HepG2 (cell line): ENCODE results near the gene NPB. TPM values are rescaled to one million over a fixed set of nuclear protein-coding genes. Genes with fewer than 3 reads are reported as not detected.

Experiments
- CAMTA2 ChIP-seq: sonication (generic); formaldehyde crosslinking; IDR thresholded peaks from 2 replicates; pipeline ENCODE4 v1.4.0; 2020; ENCODE audit warnings: mild to moderate bottlenecking, missing genetic modification reagents, borderline replicate concordance
- EP300 ChIP-seq, 3 experiments: sonication (generic) in 1 of 3; formaldehyde crosslinking in 1 of 3; IDR thresholded peaks; 2 replicates each; pipeline versions ENCODE4 v1.5.1 to v1.6.1; 2011 to 2020; ENCODE audit warnings: low read depth in 2 of 3, low read length in 2 of 3, borderline replicate concordance in 1 of 3, improper control_type of control experiment in 1 of 3, mild to moderate bottlenecking in 1 of 3, missing genetic modification reagents in 1 of 3, moderate library complexity in 1 of 3
- GLI4 ChIP-seq: sonication (generic); formaldehyde crosslinking; IDR thresholded peaks from 2 replicates; pipeline ENCODE4 v1.5.1; 2020; ENCODE audit warnings: missing genetic modification reagents, mild to moderate bottlenecking, moderate library complexity, borderline replicate concordance
- HNRNPUL1 ChIP-seq: fragments of 200-400 bp; formaldehyde crosslinking; IDR thresholded peaks from 2 replicates; pipeline ENCODE4 v1.6.1; 2017; ENCODE audit warnings: low read depth, mild to moderate bottlenecking, low read length, moderate library complexity
- ISX ChIP-seq: sonication (generic); formaldehyde crosslinking; conservative IDR thresholded peaks from 2 replicates; pipeline ENCODE4 v1.5.0; 2020; ENCODE audit warnings: missing genetic modification reagents
- MEIS2 ChIP-seq: sonication (generic); formaldehyde crosslinking; IDR thresholded peaks from 2 replicates; pipeline ENCODE4 v1.9.0; 2021; ENCODE audit warnings: mild to moderate bottlenecking, missing genetic modification reagents
- NFRKB ChIP-seq: fragments of 450-650 bp; IDR thresholded peaks from 2 replicates; pipeline ENCODE4 v1.6.1; 2017
- PHB2 ChIP-seq: fragments of 450-650 bp; IDR thresholded peaks from 2 replicates; pipeline ENCODE4 v1.6.1; 2018; ENCODE audit not compliant: partially characterized antibody
- PLRG1 ChIP-seq: fragments of 450-650 bp; conservative IDR thresholded peaks from 2 replicates; pipeline ENCODE4 v1.6.1; 2016
- RXRA ChIP-seq: sonication (generic); formaldehyde crosslinking; IDR thresholded peaks from 2 replicates; pipeline ENCODE4 v1.5.1; 2020; ENCODE audit warnings: missing genetic modification reagents
- SALL1 ChIP-seq: sonication (generic); formaldehyde crosslinking; IDR thresholded peaks from 2 replicates; pipeline ENCODE4 v1.8.0; 2022; ENCODE audit warnings: mild to moderate bottlenecking, missing genetic modification reagents
- SIN3B ChIP-seq: fragments of 150-350 bp; IDR thresholded peaks from 2 replicates; pipeline ENCODE4 v1.6.1; 2014; ENCODE audit warnings: low read length
- TGIF2 ChIP-seq: IDR thresholded peaks from 2 replicates; pipeline ENCODE4 v1.6.1; 2016; ENCODE audit warnings: control low read depth, missing compliant biosample characterization
- TMF1 ChIP-seq: sonication (generic); formaldehyde crosslinking; IDR thresholded peaks from 2 replicates; pipeline ENCODE4 v1.8.1; 2022; ENCODE audit warnings: low read depth, missing genetic modification reagents
- ZNF230 ChIP-seq: sonication (generic); formaldehyde crosslinking; IDR thresholded peaks from 2 replicates; pipeline ENCODE4 v1.4.0; 2020; ENCODE audit warnings: mild to moderate bottlenecking, missing genetic modification reagents
- ZNF44 ChIP-seq: sonication (generic); formaldehyde crosslinking; IDR thresholded peaks from 2 replicates; pipeline ENCODE4 v1.5.1; 2020; ENCODE audit warnings: mild to moderate bottlenecking, missing genetic modification reagents
- ZNF598 ChIP-seq: sonication (generic); formaldehyde crosslinking; IDR thresholded peaks from 2 replicates; pipeline ENCODE4 v1.5.1; 2020; ENCODE audit warnings: mild to moderate bottlenecking, missing genetic modification reagents, borderline replicate concordance
- polyA plus RNA-seq, 8 experiments: library from polyadenylated mRNA; depleted of rRNA in 3 of 8; stranded (reverse) in 7 of 8; unstranded in 1 of 8; fragments of >200 nt; fragmentation: Illumina TruSeq in 4 of 8; extraction: Trizol in 4 of 8; gene quantifications; 2 replicates each; pipeline versions ENCODE4 v1.2.1 to v1.2.3, GENCODE V29; 2011 to 2016; ENCODE audit warnings: low read depth in 4 of 8, missing spikeins in 1 of 8, mixed read lengths in 1 of 8; ENCODE audit not compliant: insufficient read depth in 1 of 8
- total RNA-seq, 5 experiments: library from RNA; depleted of rRNA; stranded (reverse); fragments of >200 nt; fragmentation: Illumina TruSeq; extraction: Trizol; gene quantifications; 2 replicates each; pipeline ENCODE4 v1.2.3, GENCODE V29; 2016; ENCODE audit warnings: low read depth in 1 of 5
- TF ChIP-seq, protein P1 (sequence below): sonication (generic); formaldehyde crosslinking; IDR thresholded peaks from 2 replicates; pipeline ENCODE4 v1.9.0; 2022; ENCODE audit warnings: low read depth, missing genetic modification reagents
- TF ChIP-seq, protein P2 (sequence below): IDR thresholded peaks from 2 replicates; pipeline ENCODE4 v1.6.1; 2018; ENCODE audit warnings: missing genetic modification reagents, mild to moderate bottlenecking, missing compliant biosample characterization
- TF ChIP-seq, protein P3 (sequence below): sonication (generic); formaldehyde crosslinking; IDR thresholded peaks from 2 replicates; pipeline ENCODE4 v1.4.0; 2020; ENCODE audit warnings: missing genetic modification reagents
- TF ChIP-seq, protein P4 (sequence below): sonication (generic); formaldehyde crosslinking; IDR thresholded peaks from 2 replicates; pipeline ENCODE4 v1.5.1; 2020; ENCODE audit warnings: mild to moderate bottlenecking, moderate library complexity, missing genetic modification reagents
- TF ChIP-seq, protein P5 (sequence below): sonication (generic); formaldehyde crosslinking; conservative IDR thresholded peaks from 2 replicates; pipeline ENCODE4 v1.4.0; 2020; ENCODE audit warnings: missing genetic modification reagents

Gene NPB
- total and polyA plus RNA-seq, 2 of the 13 experiments (the other 11 are each of a cell fraction or from before 2014, with no cell fraction given), result 0.11 to 0.93 TPM

DNA sequence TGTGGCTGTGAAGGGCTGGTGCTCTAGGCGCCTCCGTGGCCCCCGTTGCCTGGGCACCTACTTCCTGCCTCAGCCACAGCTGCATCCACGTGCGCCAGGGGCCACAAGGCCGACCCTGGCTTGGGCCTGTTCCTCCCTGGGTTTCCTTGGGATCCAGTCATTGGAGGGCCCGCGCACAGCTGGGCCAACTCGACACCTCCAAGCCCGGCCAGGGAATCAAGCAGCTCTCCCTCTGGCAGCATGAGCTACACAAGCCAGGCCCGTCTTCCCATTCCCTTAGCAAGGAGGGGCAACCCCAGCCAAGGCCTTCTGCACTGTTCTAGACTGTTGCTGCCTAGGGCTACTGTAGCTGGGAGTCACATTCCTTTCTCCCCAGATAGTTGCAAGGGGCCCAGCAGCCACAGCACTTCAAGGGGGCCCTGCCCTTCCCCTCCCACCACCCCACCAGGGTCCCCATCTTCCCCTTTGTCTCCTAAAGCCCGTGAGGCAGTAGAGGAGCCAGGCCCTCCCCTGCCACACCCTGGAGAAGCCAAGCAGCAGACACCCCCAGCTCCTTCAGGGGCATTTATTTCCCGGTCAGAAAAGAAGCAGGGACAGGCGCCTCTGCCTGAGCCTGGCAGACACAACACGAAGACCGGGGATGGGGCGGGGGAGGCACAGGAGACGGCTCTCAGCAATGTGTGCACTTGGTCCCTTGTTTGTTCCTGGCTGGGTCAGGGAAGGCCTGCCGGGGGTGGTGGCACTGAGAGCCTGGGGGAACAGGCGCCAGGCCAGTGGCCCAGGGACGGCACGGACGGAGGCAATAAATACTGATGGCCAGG, 34.7 kb upstream of the NPB start (continued):
- TF ChIP-seq, protein P1, sequence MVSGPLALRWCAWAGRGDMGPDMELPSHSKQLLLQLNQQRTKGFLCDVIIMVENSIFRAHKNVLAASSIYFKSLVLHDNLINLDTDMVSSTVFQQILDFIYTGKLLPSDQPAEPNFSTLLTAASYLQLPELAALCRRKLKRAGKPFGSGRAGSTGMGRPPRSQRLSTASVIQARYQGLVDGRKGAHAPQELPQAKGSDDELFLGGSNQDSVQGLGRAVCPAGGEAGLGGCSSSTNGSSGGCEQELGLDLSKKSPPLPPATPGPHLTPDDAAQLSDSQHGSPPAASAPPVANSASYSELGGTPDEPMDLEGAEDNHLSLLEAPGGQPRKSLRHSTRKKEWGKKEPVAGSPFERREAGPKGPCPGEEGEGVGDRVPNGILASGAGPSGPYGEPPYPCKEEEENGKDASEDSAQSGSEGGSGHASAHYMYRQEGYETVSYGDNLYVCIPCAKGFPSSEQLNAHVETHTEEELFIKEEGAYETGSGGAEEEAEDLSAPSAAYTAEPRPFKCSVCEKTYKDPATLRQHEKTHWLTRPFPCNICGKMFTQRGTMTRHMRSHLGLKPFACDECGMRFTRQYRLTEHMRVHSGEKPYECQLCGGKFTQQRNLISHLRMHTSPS (CRISPR knock-in tag), result peak; percentile 71; the same call in 1 of the 2 replicates
- TF ChIP-seq SALL1 (peak; percentile 41), NFRKB (no peak), TMF1 (CRISPR knock-in tag) (peak; percentile 20; the same call in 1 of the 2 replicates), ISX (CRISPR knock-in tag) (no peak), HNRNPUL1 (no peak), PHB2 (no peak), CAMTA2 (CRISPR knock-in tag) (0 out of 2 replicates have a peak, but pooled peaks have one; percentile 19), EP300 (IDR thresholded peaks at IDR 0.05; ENCODE audit: low read depth in 2 of 2, low read length in 2 of 2) (no peak), EP300 (CRISPR knock-in tag; IDR thresholded peaks at IDR 0.05; ENCODE audit: borderline replicate concordance) (no peak), GLI4 (peak; percentile 73; the same call in 1 of the 2 replicates), PLRG1 (no peak), MEIS2 (CRISPR knock-in tag) (no peak; the same call in 1 of the 2 replicates), SIN3B (no peak), RXRA (CRISPR knock-in tag) (no peak; the same call in 1 of the 2 replicates), TGIF2 (0 out of 2 replicates have a peak, but pooled peaks have one; percentile 17), ZNF230 (CRISPR knock-in tag) (peak; percentile 42; the same call in 1 of the 2 replicates), ZNF44 (CRISPR knock-in tag) (peak; percentile 87), ZNF598 (no peak)
- TF ChIP-seq, protein P2, sequence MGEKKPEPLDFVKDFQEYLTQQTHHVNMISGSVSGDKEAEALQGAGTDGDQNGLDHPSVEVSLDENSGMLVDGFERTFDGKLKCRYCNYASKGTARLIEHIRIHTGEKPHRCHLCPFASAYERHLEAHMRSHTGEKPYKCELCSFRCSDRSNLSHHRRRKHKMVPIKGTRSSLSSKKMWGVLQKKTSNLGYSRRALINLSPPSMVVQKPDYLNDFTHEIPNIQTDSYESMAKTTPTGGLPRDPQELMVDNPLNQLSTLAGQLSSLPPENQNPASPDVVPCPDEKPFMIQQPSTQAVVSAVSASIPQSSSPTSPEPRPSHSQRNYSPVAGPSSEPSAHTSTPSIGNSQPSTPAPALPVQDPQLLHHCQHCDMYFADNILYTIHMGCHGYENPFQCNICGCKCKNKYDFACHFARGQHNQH (CRISPR knock-in tag), result no peak
- TF ChIP-seq, protein P3, sequence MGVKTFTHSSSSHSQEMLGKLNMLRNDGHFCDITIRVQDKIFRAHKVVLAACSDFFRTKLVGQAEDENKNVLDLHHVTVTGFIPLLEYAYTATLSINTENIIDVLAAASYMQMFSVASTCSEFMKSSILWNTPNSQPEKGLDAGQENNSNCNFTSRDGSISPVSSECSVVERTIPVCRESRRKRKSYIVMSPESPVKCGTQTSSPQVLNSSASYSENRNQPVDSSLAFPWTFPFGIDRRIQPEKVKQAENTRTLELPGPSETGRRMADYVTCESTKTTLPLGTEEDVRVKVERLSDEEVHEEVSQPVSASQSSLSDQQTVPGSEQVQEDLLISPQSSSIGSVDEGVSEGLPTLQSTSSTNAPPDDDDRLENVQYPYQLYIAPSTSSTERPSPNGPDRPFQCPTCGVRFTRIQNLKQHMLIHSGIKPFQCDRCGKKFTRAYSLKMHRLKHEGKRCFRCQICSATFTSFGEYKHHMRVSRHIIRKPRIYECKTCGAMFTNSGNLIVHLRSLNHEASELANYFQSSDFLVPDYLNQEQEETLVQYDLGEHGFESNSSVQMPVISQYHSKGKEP, result no peak
- TF ChIP-seq, protein P4, sequence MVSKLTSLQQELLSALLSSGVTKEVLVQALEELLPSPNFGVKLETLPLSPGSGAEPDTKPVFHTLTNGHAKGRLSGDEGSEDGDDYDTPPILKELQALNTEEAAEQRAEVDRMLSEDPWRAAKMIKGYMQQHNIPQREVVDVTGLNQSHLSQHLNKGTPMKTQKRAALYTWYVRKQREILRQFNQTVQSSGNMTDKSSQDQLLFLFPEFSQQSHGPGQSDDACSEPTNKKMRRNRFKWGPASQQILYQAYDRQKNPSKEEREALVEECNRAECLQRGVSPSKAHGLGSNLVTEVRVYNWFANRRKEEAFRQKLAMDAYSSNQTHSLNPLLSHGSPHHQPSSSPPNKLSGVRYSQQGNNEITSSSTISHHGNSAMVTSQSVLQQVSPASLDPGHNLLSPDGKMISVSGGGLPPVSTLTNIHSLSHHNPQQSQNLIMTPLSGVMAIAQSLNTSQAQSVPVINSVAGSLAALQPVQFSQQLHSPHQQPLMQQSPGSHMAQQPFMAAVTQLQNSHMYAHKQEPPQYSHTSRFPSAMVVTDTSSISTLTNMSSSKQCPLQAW (CRISPR knock-in tag), result peak; percentile 51; the same call in 1 of the 2 replicates
- TF ChIP-seq, protein P5, sequence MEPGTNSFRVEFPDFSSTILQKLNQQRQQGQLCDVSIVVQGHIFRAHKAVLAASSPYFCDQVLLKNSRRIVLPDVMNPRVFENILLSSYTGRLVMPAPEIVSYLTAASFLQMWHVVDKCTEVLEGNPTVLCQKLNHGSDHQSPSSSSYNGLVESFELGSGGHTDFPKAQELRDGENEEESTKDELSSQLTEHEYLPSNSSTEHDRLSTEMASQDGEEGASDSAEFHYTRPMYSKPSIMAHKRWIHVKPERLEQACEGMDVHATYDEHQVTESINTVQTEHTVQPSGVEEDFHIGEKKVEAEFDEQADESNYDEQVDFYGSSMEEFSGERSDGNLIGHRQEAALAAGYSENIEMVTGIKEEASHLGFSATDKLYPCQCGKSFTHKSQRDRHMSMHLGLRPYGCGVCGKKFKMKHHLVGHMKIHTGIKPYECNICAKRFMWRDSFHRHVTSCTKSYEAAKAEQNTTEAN (CRISPR knock-in tag), result no peak
